RCC 7860 (cell line): Measurements from ENCODE around the gene EVPL.
"Not testable (repeated sequence)": the region's sequence is repeated elsewhere in the genome, so short reads cannot be mapped to it uniquely, and the experiment has no call there.

ENCODE experiments used
- DNase-seq: peaks from one replicate; pipeline ENCODE4 v3.0.0-alpha.2; 2015; ENCODE audit warnings: low spot score
- FAIRE-seq: peaks from 2 replicates; lab custom pipeline; 2012; peaks lifted over from hg19 to GRCh38; lab: Jason Lieb, UNC

The EVPL gene

GRCh38 chr17:76027159-76027839, at the start of gene EVPL:
EVPL (minus strand) TSS chr17:76027306; CDS start chr17:76027198, 108 bp downstream.
- peak; percentile 12 for FAIRE-seq
- peak; percentile 63 for DNase-seq

GRCh38 chr17:76076146-76076764, 49.1 kb upstream of the EVPL start:
- FAIRE-seq (no peak), DNase-seq (no peak)

GRCh38 chr17:76075364-76076145, 48.4 kb upstream of the EVPL start:
- no peak for DNase-seq
- no peak for FAIRE-seq

- DNase-seq: no peak
These were observed 47.6 kb upstream of the EVPL start, which contains the start of gene GALR2 for GRCh38 chr17:76074390-76075363. GALR2 (plus strand) TSS chr17:76074781; CDS start chr17:76074884, 103 bp downstream.

GRCh38 chr17:76072148-76072858, 45.2 kb upstream of the EVPL start, which contains the start of gene SRP68:
SRP68 (minus strand) TSS chr17:76072517; CDS start chr17:76072491, 26 bp downstream.
- no peak for FAIRE-seq
- DNase-seq: peak; percentile 82

More at GRCh38 chr17:76074390-76075363, 47.6 kb upstream of the EVPL start, which contains the start of gene GALR2:
- no peak for FAIRE-seq

- no peak for DNase-seq
- FAIRE-seq: no peak
These were observed 44.5 kb upstream of the EVPL start for GRCh38 chr17:76071531-76072147.

GRCh38 chr17:76065775-76066174, 38.7 kb upstream of the EVPL start:
- FAIRE-seq (no peak), DNase-seq (no peak)

GRCh38 chr17:76063875-76064546, 36.9 kb upstream of the EVPL start:
- DNase-seq: no peak
- FAIRE-seq: no peak

GRCh38 chr17:76058264-76058663, 31.2 kb upstream of the EVPL start:
- not testable (repeated sequence) for FAIRE-seq

GRCh38 chr17:76056882-76057281, 29.8 kb upstream of the EVPL start:
- no peak for DNase-seq

More at GRCh38 chr17:76058264-76058663, 31.2 kb upstream of the EVPL start:
- DNase-seq: not testable (repeated sequence)

GRCh38 chr17:76054112-76054476, 27.0 kb upstream of the EVPL start:
- peak; percentile 27 for DNase-seq
- FAIRE-seq: peak; percentile 33

More at GRCh38 chr17:76056882-76057281, 29.8 kb upstream of the EVPL start:
- FAIRE-seq: no peak

- FAIRE-seq (no peak), DNase-seq (peak; percentile 20)
These were observed 26.4 kb upstream of the EVPL start for GRCh38 chr17:76053246-76054111.

- no peak for FAIRE-seq
- DNase-seq: peak; percentile 11
These were observed 24.5 kb upstream of the EVPL start for GRCh38 chr17:76051561-76051960.

- peak; percentile 84 for DNase-seq
- FAIRE-seq: peak; percentile 77
These were observed 23.7 kb upstream of the EVPL start for GRCh38 chr17:76050538-76051467.

- FAIRE-seq (no peak), DNase-seq (no peak)
These were observed 22.9 kb upstream of the EVPL start for GRCh38 chr17:76049836-76050537.

- DNase-seq (no peak), FAIRE-seq (no peak)
These were observed 22.1 kb upstream of the EVPL start for GRCh38 chr17:76049239-76049638.
